Right atrium auricular region (tissue), 2 donors: Measurements from ENCODE around the gene MYO15A. TPM values are rescaled to one million over a fixed set of nuclear protein-coding genes. Genes with fewer than 3 reads are reported as not detected.

ENCODE experiments used
- DNase-seq: peaks from one replicate; pipeline ENCODE4 v3.0.0-alpha.2; 2019; ENCODE audit warnings: low spot score
- H3K27ac ChIP-seq, 2 donors: fragments of 200-600 bp; sonication (generic); 1 replicate in 1 of 2; 2 replicates in 1 of 2; pipeline ENCODE4 v1.5.1; 2016 to 2019
- H3K27me3 ChIP-seq, 2 donors: fragments of 200-600 bp; sonication (generic); one replicate each; pipeline versions ENCODE4 v1.5.1 to v1.6.0; 2017 to 2019
- H3K36me3 ChIP-seq: fragments of 200-600 bp; sonication (generic); one replicate; pipeline ENCODE4 v1.5.1; 2016
- H3K4me1 ChIP-seq, 2 donors: fragments of 200-600 bp; sonication (generic); one replicate each; pipeline versions ENCODE4 v1.5.1 to v1.6.0; 2017 to 2019
- H3K4me3 ChIP-seq, 2 donors: fragments of 200-600 bp; sonication (generic); 1 replicate in 1 of 2; 2 replicates in 1 of 2; pipeline ENCODE4 v1.5.1; 2017 to 2019; ENCODE audit warnings: mild to moderate bottlenecking in 1 of 2, moderate library complexity in 1 of 2
- H3K9me3 ChIP-seq, 2 donors: fragments of 200-600 bp; sonication (generic); one replicate each; pipeline ENCODE4 v1.5.1; 2019
- CTCF ChIP-seq, 2 donors: fragments of 200-600 bp; sonication (generic); IDR thresholded peaks; one replicate each; pipeline ENCODE4 v1.5.1; 2019; ENCODE audit warnings: antibody characterized with exemption in 2 of 2
- total RNA-seq, 2 donors: library from RNA; depleted of rRNA; stranded (reverse); fragments of >200 nt; gene quantifications; one replicate each; pipeline ENCODE4 v1.1.0, GENCODE V29; 2016

The MYO15A gene
- total RNA-seq, result under 1 TPM in 1 of 2 donors, not detected in 1; 0.20 TPM

- DNase-seq, result no peak
Observed at GRCh38 chr17:18108401-18109312, at the start of gene MYO15A. TSS of gene MYO15A (plus strand) at chr17:18108756. CDS start at chr17:18118801, 10,045 bp downstream.

GRCh38 chr17:18059283-18059682, 49.3 kb upstream of the MYO15A start:
- no peak for DNase-seq
- Histone ChIP-seq H3K27ac (no peak overlapping the region), H3K4me3 (no peak overlapping the region), H3K4me1 (no peaks in the 10 kb centered on the region), H3K36me3 (peaks cover 53% of the 10 kb centered on the region), H3K27me3 (no peaks in the 10 kb centered on the region), H3K9me3 (no peaks in the 10 kb centered on the region)
- TF ChIP-seq CTCF (IDR thresholded peaks at IDR 0.05), result no peak

More at GRCh38 chr17:18108401-18109312, at the start of gene MYO15A:
- H3K36me3 ChIP-seq, result peaks cover 4% of the 10 kb centered on the region
- H3K9me3 ChIP-seq, result no peaks in the 10 kb centered on the region
- TF ChIP-seq CTCF (IDR thresholded peaks at IDR 0.05), result no peak
- no peaks in the 10 kb centered on the region for H3K27me3 ChIP-seq
- no peak within 1 kb of the TSS for H3K4me3 ChIP-seq
- no peak within 1 kb of the TSS for H3K27ac ChIP-seq
- H3K4me1 ChIP-seq, result no peaks in the 10 kb centered on the region

GRCh38 chr17:18064053-18064452, 44.5 kb upstream of the MYO15A start:
- no peaks in the 10 kb centered on the region for H3K4me1 ChIP-seq
- H3K9me3 ChIP-seq, result no peaks in the 10 kb centered on the region
- TF ChIP-seq CTCF (IDR thresholded peaks at IDR 0.05), result no peak
- no peaks in the 10 kb centered on the region for H3K27me3 ChIP-seq
- H3K36me3 ChIP-seq, result peaks cover 55% of the 10 kb centered on the region
- no peak overlapping the region for H3K27ac ChIP-seq
- no peak overlapping the region for H3K4me3 ChIP-seq
- no peak for DNase-seq

GRCh38 chr17:18065546-18065945, 43.0 kb upstream of the MYO15A start:
- Histone ChIP-seq H3K36me3 (peaks cover 46% of the 10 kb centered on the region), H3K27me3 (no peaks in the 10 kb centered on the region), H3K4me1 (no peaks in the 10 kb centered on the region), H3K27ac (no peak overlapping the region), H3K4me3 (no peak overlapping the region), H3K9me3 (no peaks in the 10 kb centered on the region)
- TF ChIP-seq CTCF (IDR thresholded peaks at IDR 0.05), result no peak
- DNase-seq, result no peak

- Histone ChIP-seq H3K4me1 (no peaks in the 10 kb centered on the region), H3K27ac (no peak overlapping the region), H3K36me3 (peaks cover 34% of the 10 kb centered on the region), H3K27me3 (no peaks in the 10 kb centered on the region), H3K4me3 (no peak overlapping the region), H3K9me3 (no peaks in the 10 kb centered on the region)
- no peak for DNase-seq
- no peak for TF ChIP-seq CTCF (IDR thresholded peaks at IDR 0.05)
Observed at GRCh38 chr17:18066866-18067265, 41.7 kb upstream of the MYO15A start.
